DND-41 (cell line): ENCODE data around the gene SFTPA2.
"Not testable (repeated sequence)": the region's sequence is repeated elsewhere in the genome, so short reads cannot be mapped to it uniquely, and the experiment has no call there.

Experiments used
- ATAC-seq: fragments of 200-7000 bp; cut with Tn5 transposase; 3 replicates; pipeline ENCODE4 v1.9.1; 2021; ENCODE audit warnings: low read depth; ENCODE audit not compliant: insufficient read depth
- DNase-seq: peaks from one replicate; pipeline ENCODE4 v3.0.0-alpha.2; 2020
- H2AFZ ChIP-seq: 2 replicates; pipeline ENCODE4 v1.6.0; 2012; ENCODE audit warnings: low read depth, low read length
- H3K27ac ChIP-seq: 2 replicates; pipeline ENCODE4 v1.5.1; 2012; ENCODE audit warnings: low read length, inconsistent platforms
- H3K27me3 ChIP-seq: fragments of 200-600 bp; sonication (generic); 2 replicates; pipeline ENCODE4 v1.6.0; 2012; ENCODE audit warnings: low read length, mild to moderate bottlenecking, inconsistent platforms; ENCODE audit not compliant: insufficient read depth, poor library complexity
- H3K36me3 ChIP-seq: 2 replicates; pipeline ENCODE4 v1.5.1; 2012; ENCODE audit warnings: low read length, inconsistent platforms; ENCODE audit not compliant: insufficient read depth
- H3K4me1 ChIP-seq: 2 replicates; pipeline ENCODE4 v1.5.1; 2012; ENCODE audit warnings: mild to moderate bottlenecking, low read length; ENCODE audit not compliant: insufficient read depth
- H3K4me2 ChIP-seq: 2 replicates; pipeline ENCODE4 v1.6.0; 2012; ENCODE audit warnings: mild to moderate bottlenecking, moderate library complexity, low read length, inconsistent platforms; ENCODE audit not compliant: insufficient read depth
- H3K4me3 ChIP-seq, 2 experiments: fragments of 200-600 bp in 1 of 2; shearing (Covaris generic) in 1 of 2; 2 replicates each; pipeline ENCODE4 v1.5.1; 2012 to 2016; ENCODE audit warnings: inconsistent platforms in 2 of 2, low read length in 2 of 2, mild to moderate bottlenecking in 2 of 2, low read depth in 1 of 2, moderate library complexity in 1 of 2
- H3K79me2 ChIP-seq: 2 replicates; pipeline ENCODE4 v1.6.0; 2012; ENCODE audit warnings: low read length, inconsistent platforms; ENCODE audit not compliant: insufficient read depth
- H3K9ac ChIP-seq: 2 replicates; pipeline ENCODE4 v1.6.0; 2012; ENCODE audit warnings: low read depth, mild to moderate bottlenecking, inconsistent platforms, low read length, moderate library complexity
- H3K9me3 ChIP-seq: 2 replicates; pipeline ENCODE4 v1.5.1; 2012; ENCODE audit warnings: low read length, moderate library complexity, mild to moderate bottlenecking, inconsistent platforms; ENCODE audit not compliant: insufficient read depth, severe bottlenecking
- H4K20me1 ChIP-seq: 2 replicates; pipeline ENCODE4 v1.6.0; 2012; ENCODE audit warnings: low read length; ENCODE audit not compliant: insufficient read depth
- EZH2 ChIP-seq: IDR thresholded peaks from 3 replicates; pipeline ENCODE4 v1.6.1; 2012; ENCODE audit warnings: borderline replicate concordance, low read depth, mild to moderate bottlenecking, moderate library complexity, low read length, inconsistent platforms; ENCODE audit not compliant: severe bottlenecking
- TF ChIP-seq, protein P1 (sequence below): IDR thresholded peaks from 2 replicates; pipeline ENCODE4 v1.5.1; 2012; ENCODE audit warnings: borderline replicate concordance, low read length, moderate library complexity, mild to moderate bottlenecking; ENCODE audit not compliant: poor library complexity, severe bottlenecking; ENCODE audit errors: extremely low read depth

SFTPA2 gene

DNA sequence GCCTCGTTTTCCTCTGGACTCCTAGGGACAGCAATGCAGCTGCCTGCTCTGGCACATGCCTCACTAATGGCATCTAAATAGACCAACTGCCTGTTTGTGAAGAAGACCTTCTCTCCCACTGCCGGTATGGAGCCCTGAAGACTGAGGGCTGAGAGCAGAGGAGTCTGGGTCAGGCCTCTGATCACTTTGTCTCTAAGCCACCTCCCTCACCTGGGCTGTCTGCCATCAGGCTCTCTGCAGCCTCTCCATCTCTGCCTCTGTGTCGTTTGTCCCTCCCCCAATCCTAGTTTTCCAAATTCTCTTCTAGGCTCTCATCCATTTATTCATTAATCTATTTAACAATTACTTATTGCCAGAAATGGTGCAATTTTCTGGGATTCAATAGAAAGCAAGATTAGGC is 35.3 kb upstream of the SFTPA2 start:
- Histone ChIP-seq H3K9me3 (peaks cover 8% of the 10 kb centered on the region), H3K9ac (no peak overlapping the region), H3K4me3 (no peak overlapping the region), H3K79me2 (no peaks in the 10 kb centered on the region), H3K4me1 (no peaks in the 10 kb centered on the region), H3K4me2 (no peak overlapping the region), H4K20me1 (no peaks in the 10 kb centered on the region), H3K36me3 (no peaks in the 10 kb centered on the region), H3K27me3 (no peaks in the 10 kb centered on the region), H2AFZ (no peak overlapping the region), H3K27ac (no peak overlapping the region)
- DNase-seq (no peak), ATAC-seq (no peak)
- TF ChIP-seq EZH2, result no peak
- TF ChIP-seq, protein P1, sequence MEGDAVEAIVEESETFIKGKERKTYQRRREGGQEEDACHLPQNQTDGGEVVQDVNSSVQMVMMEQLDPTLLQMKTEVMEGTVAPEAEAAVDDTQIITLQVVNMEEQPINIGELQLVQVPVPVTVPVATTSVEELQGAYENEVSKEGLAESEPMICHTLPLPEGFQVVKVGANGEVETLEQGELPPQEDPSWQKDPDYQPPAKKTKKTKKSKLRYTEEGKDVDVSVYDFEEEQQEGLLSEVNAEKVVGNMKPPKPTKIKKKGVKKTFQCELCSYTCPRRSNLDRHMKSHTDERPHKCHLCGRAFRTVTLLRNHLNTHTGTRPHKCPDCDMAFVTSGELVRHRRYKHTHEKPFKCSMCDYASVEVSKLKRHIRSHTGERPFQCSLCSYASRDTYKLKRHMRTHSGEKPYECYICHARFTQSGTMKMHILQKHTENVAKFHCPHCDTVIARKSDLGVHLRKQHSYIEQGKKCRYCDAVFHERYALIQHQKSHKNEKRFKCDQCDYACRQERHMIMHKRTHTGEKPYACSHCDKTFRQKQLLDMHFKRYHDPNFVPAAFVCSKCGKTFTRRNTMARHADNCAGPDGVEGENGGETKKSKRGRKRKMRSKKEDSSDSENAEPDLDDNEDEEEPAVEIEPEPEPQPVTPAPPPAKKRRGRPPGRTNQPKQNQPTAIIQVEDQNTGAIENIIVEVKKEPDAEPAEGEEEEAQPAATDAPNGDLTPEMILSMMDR, result no peak

GRCh38 chr10:79594565-79594964 is 34.4 kb upstream of the SFTPA2 start:
- not testable (repeated sequence) for H3K4me2 ChIP-seq, H3K79me2 ChIP-seq, H4K20me1 ChIP-seq, H3K27ac ChIP-seq, H3K9ac ChIP-seq, H3K36me3 ChIP-seq, H3K27me3 ChIP-seq, H2AFZ ChIP-seq, H3K4me1 ChIP-seq, H3K9me3 ChIP-seq, H3K4me3 ChIP-seq, DNase-seq, ATAC-seq

DNA sequence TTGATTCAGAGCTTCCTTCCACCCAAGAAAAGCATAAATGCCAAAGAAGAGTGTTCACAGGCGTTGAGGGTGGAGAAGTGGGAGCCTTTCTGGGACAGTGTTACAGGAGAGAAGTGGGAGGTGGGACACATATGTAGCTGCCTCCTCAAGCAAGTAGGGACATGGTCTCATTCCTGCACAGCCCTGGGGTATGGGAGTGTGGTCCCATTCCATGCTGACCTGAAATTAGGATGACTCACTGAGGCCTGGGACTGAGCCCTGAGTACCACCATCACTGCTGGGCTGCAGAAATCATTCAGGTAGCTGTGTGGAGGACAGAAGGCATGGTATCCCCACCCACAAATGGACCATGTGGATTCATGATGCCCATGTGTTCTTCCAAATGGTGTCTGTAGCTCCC is 33.2 kb upstream of the SFTPA2 start:
- Histone ChIP-seq H3K79me2 (no peaks in the 10 kb centered on the region), H2AFZ (no peak overlapping the region), H3K9ac (no peak overlapping the region), H3K4me1 (no peaks in the 10 kb centered on the region), H4K20me1 (no peaks in the 10 kb centered on the region), H3K27ac (no peak overlapping the region), H3K9me3 (peaks cover 8% of the 10 kb centered on the region), H3K4me3 (no peak overlapping the region), H3K27me3 (peaks cover 6% of the 10 kb centered on the region), H3K36me3 (no peaks in the 10 kb centered on the region), H3K4me2 (no peak overlapping the region)
- TF ChIP-seq, protein P1, result no peak
- TF ChIP-seq EZH2, result no peak
- ATAC-seq (no peak), DNase-seq (no peak)

GRCh38 chr10:79588800-79589199 is 28.6 kb upstream of the SFTPA2 start:
- H3K4me3 ChIP-seq, result no peak overlapping the region
- no peak overlapping the region for H3K9ac ChIP-seq
- no peak overlapping the region for H3K4me2 ChIP-seq
- H3K9me3 ChIP-seq, result no peaks in the 10 kb centered on the region
- H2AFZ ChIP-seq, result no peak overlapping the region
- no peak overlapping the region for H3K27ac ChIP-seq
- H3K79me2 ChIP-seq, result no peaks in the 10 kb centered on the region
- no peaks in the 10 kb centered on the region; the same call in 1 of the 2 replicates for H4K20me1 ChIP-seq
- no peak for ATAC-seq
- TF ChIP-seq, protein P1, result no peak
- no peak for TF ChIP-seq EZH2
- H3K27me3 ChIP-seq, result peaks cover 11% of the 10 kb centered on the region
- no peaks in the 10 kb centered on the region for H3K4me1 ChIP-seq
- H3K36me3 ChIP-seq, result no peaks in the 10 kb centered on the region
- DNase-seq, result no peak
